Stimulated activated CD4-positive, alpha-beta T cell treated with anti-CD3 and anti-CD28 coated beads, Interleukin-1b, Interleukin-23, amount 100 ng/mL, for 1 hour (primary cell): ENCODE measurements around the gene BLTP3A.
"Not testable (repeated sequence)": the region's sequence is repeated elsewhere in the genome, so short reads cannot be mapped to it uniquely, and the experiment has no call there.

Experiments
- DNase-seq, 2 donors: peaks; one replicate each; pipeline ENCODE4 v3.0.0-alpha.2; 2020; ENCODE audit warnings: low read depth in 2 of 2

Gene BLTP3A

GRCh38 chr6:34791164-34791700, 651 bp upstream of the BLTP3A start:
- DNase-seq: peak in 1 of 2 donors; percentile 17

GRCh38 chr6:34792605-34793500, 970 bp downstream of the BLTP3A start:
- DNase-seq: no peak

GRCh38 chr6:34793877-34794276, 2.0 kb downstream of the BLTP3A start:
- no peak for DNase-seq

- no peak for DNase-seq
These were observed 4.0 kb downstream of the BLTP3A start for GRCh38 chr6:34795836-34796425.

GRCh38 chr6:34798057-34798456, 6.2 kb downstream of the BLTP3A start:
- no peak for DNase-seq

- no peak for DNase-seq
These were observed 7.7 kb downstream of the BLTP3A start for GRCh38 chr6:34799547-34799946.

GRCh38 chr6:34804543-34804942, 12.7 kb downstream of the BLTP3A start:
- no peak for DNase-seq

GRCh38 chr6:34805074-34805473, 13.2 kb downstream of the BLTP3A start:
- not testable (repeated sequence) for DNase-seq

GRCh38 chr6:34806738-34807453, 15.0 kb downstream of the BLTP3A start:
- no peak for DNase-seq

- not testable (repeated sequence) for DNase-seq
These were observed 16.6 kb downstream of the BLTP3A start for GRCh38 chr6:34808473-34808872.

GRCh38 chr6:34809419-34809818, 17.5 kb downstream of the BLTP3A start:
- not testable (repeated sequence) for DNase-seq

- no peak for DNase-seq
These were observed 18.4 kb downstream of the BLTP3A start for GRCh38 chr6:34810017-34810882.

- no peak for DNase-seq
These were observed 19.2 kb downstream of the BLTP3A start for GRCh38 chr6:34810936-34811632.

- no peak for DNase-seq
These were observed 21.3 kb downstream of the BLTP3A start for GRCh38 chr6:34813028-34813713.

- DNase-seq: no peak
These were observed 24.9 kb downstream of the BLTP3A start for GRCh38 chr6:34816635-34817301.

- DNase-seq: no peak
These were observed 25.6 kb downstream of the BLTP3A start for GRCh38 chr6:34817446-34817845.

- DNase-seq: not testable (repeated sequence)
These were observed 27.1 kb downstream of the BLTP3A start for GRCh38 chr6:34818872-34819570.

- no peak for DNase-seq
These were observed 27.9 kb downstream of the BLTP3A start for GRCh38 chr6:34819571-34820480.
